Stimulated activated CD8-positive, alpha-beta memory T cell treated with anti-CD3 and anti-CD28 coated beads, Interleukin-7, amount 100 ng/mL, for 48 hours (primary cell): ENCODE results near the gene WIPF3.

Source experiments
- DNase-seq, 2 donors: peaks; one replicate each; pipeline ENCODE4 v3.0.0-alpha.2; 2020; ENCODE audit warnings: low read depth in 1 of 2; ENCODE audit errors: extremely low read depth in 1 of 2

The WIPF3 gene

GRCh38 chr7:29806208-29806994, at the start of gene WIPF3:
WIPF3 (plus strand) TSS chr7:29806508; CDS start chr7:29834725, 28,217 bp downstream.
- DNase-seq = no peak

GRCh38 chr7:29763266-29763665, 43.0 kb upstream of the WIPF3 start:
- no peak for DNase-seq

- DNase-seq = no peak
These were observed 42.1 kb upstream of the WIPF3 start for GRCh38 chr7:29764227-29764626.

- DNase-seq = no peak
These were observed 40.8 kb upstream of the WIPF3 start for GRCh38 chr7:29765490-29765889.

- no peak for DNase-seq
These were observed 35.9 kb upstream of the WIPF3 start for GRCh38 chr7:29770371-29770770.

- no peak for DNase-seq
These were observed 35.1 kb upstream of the WIPF3 start for GRCh38 chr7:29771081-29771816.

GRCh38 chr7:29779017-29779416, 27.3 kb upstream of the WIPF3 start:
- no peak for DNase-seq

GRCh38 chr7:29780346-29780745, 26.0 kb upstream of the WIPF3 start:
- no peak for DNase-seq

- DNase-seq = no peak
These were observed 22.6 kb upstream of the WIPF3 start for GRCh38 chr7:29783671-29784070.

GRCh38 chr7:29793507-29793906, 12.8 kb upstream of the WIPF3 start:
- no peak for DNase-seq

- no peak for DNase-seq
These were observed 11.2 kb upstream of the WIPF3 start for GRCh38 chr7:29794959-29795629.

- no peak for DNase-seq
These were observed 10.4 kb upstream of the WIPF3 start for GRCh38 chr7:29795696-29796580.

GRCh38 chr7:29797112-29797944, 9.0 kb upstream of the WIPF3 start:
- no peak for DNase-seq

GRCh38 chr7:29798422-29798821, 7.9 kb upstream of the WIPF3 start:
- no peak for DNase-seq

GRCh38 chr7:29801929-29802328, 4.4 kb upstream of the WIPF3 start:
- no peak for DNase-seq

- no peak for DNase-seq
These were observed 1.3 kb upstream of the WIPF3 start for GRCh38 chr7:29805031-29805430.

- no peak for DNase-seq
These were observed 461 bp upstream of the WIPF3 start for GRCh38 chr7:29805886-29806207.

- DNase-seq = no peak
These were observed 910 bp downstream of the WIPF3 start for GRCh38 chr7:29806995-29807841.
